PC-3 (cell line): Measurements from ENCODE around the gene GNPTG. TPM values are rescaled to one million over a fixed set of nuclear protein-coding genes. Genes with fewer than 3 reads are reported as not detected.

ENCODE experiments used
- ATAC-seq: fragments of 200-7000 bp; cut with Tn5 transposase; 2 replicates; pipeline ENCODE4 v1.9.1; 2020; ENCODE audit warnings: mild to moderate bottlenecking, moderate library complexity
- BruUV-seq: library from RNA; stranded (reverse); fragments of 400-500 nt; replicated peaks from 2 replicates; lab custom pipeline; 2021; lab: Mats Ljungman, UMichigan
- CTCF ChIA-PET: fragments of 300-600 bp; sonication (Branson Sonifier 250); formaldehyde crosslinking; loops from one replicate; lab custom pipeline; 2022; ENCODE audit warnings: antibody characterized with exemption; lab: Charles Lee
- POLR2A ChIA-PET: fragments of 300-600 bp; sonication (Branson Sonifier 250); formaldehyde crosslinking; loops from one replicate; lab custom pipeline; 2022; ENCODE audit warnings: antibody characterized with exemption; ENCODE audit not compliant: unreplicated experiment; lab: Charles Lee
- DNase-seq: peaks from one replicate; pipeline ENCODE4 v3.0.0-alpha.2; 2015
- H2AFZ ChIP-seq: fragments of 300-600 bp; sonication (generic); 2 replicates; pipeline ENCODE4 v1.6.0; 2016; ENCODE audit warnings: antibody characterized with exemption, low read length
- H3F3A ChIP-seq: fragments of 300-600 bp; sonication (generic); one replicate; pipeline ENCODE4 v1.6.0; 2017; ENCODE audit warnings: antibody characterized with exemption, low read length, control low read depth, mild to moderate bottlenecking; ENCODE audit not compliant: unreplicated experiment
- H3K27ac ChIP-seq: fragments of 300-600 bp; sonication (generic); 2 replicates; pipeline ENCODE4 v1.5.1; 2016; ENCODE audit warnings: mild to moderate bottlenecking, low read length
- H3K27me3 ChIP-seq: fragments of 300-600 bp; sonication (generic); 2 replicates; pipeline ENCODE4 v1.6.1; 2016; ENCODE audit warnings: low read length, mixed read lengths
- H3K36me3 ChIP-seq: fragments of 300-600 bp; sonication (generic); 2 replicates; pipeline ENCODE4 v1.6.1; 2016; ENCODE audit warnings: low read depth, mixed run types, low read length, mixed read lengths
- H3K4me1 ChIP-seq: fragments of 300-600 bp; sonication (generic); 2 replicates; pipeline ENCODE4 v1.5.1; 2016; ENCODE audit warnings: low read length; ENCODE audit not compliant: insufficient read depth
- H3K4me2 ChIP-seq: fragments of 300-600 bp; sonication (generic); 2 replicates; pipeline ENCODE4 v1.6.0; 2016; ENCODE audit warnings: low read length
- H3K4me3 ChIP-seq: fragments of 300-600 bp; sonication (generic); 2 replicates; pipeline ENCODE4 v1.5.1; 2016; ENCODE audit warnings: mild to moderate bottlenecking, low read length, mixed read lengths
- H3K79me2 ChIP-seq: fragments of 300-600 bp; sonication (generic); 2 replicates; pipeline ENCODE4 v1.6.1; 2017; ENCODE audit warnings: low read length, mixed read lengths
- H3K9ac ChIP-seq: fragments of 300-600 bp; sonication (generic); 2 replicates; pipeline ENCODE4 v1.6.0; 2016; ENCODE audit warnings: mild to moderate bottlenecking, low read length
- H3K9me2 ChIP-seq: fragments of 300-600 bp; sonication (generic); replicated peaks from 2 replicates; pipeline ENCODE4 v1.6.1; 2016; ENCODE audit warnings: mixed run types, low read length, mixed read lengths
- H3K9me3 ChIP-seq: fragments of 300-600 bp; sonication (generic); 2 replicates; pipeline ENCODE4 v1.6.1; 2016; ENCODE audit warnings: low read length, mixed read lengths
- H4K20me1 ChIP-seq: fragments of 300-600 bp; sonication (generic); 2 replicates; pipeline ENCODE4 v1.6.1; 2016; ENCODE audit warnings: low read length, mixed read lengths
- CTCF ChIP-seq: fragments of 300-600 bp; sonication (generic); conservative IDR thresholded peaks from 2 replicates; pipeline ENCODE4 v1.5.1; 2017; ENCODE audit warnings: antibody characterized with exemption, low read depth, mild to moderate bottlenecking, low read length
- EZH2 ChIP-seq: fragments of 300-600 bp; sonication (generic); IDR thresholded peaks from one replicate; pipeline ENCODE4 v1.6.1; 2017; ENCODE audit warnings: antibody characterized with exemption, mild to moderate bottlenecking, low read length; ENCODE audit not compliant: unreplicated experiment
- EZH2phosphoT487 ChIP-seq: fragments of 300-600 bp; sonication (generic); IDR thresholded peaks from 2 replicates; pipeline ENCODE4 v1.6.1; 2018; ENCODE audit warnings: mild to moderate bottlenecking, antibody characterized with exemption, low read length, borderline replicate concordance
- intact Hi-C: fragments of 100-400 bp; cut with micrococcal nuclease; formaldehyde crosslinking; loops from 2 replicates; pipeline ENCODE4 v1.9.0; 2023
- total RNA-seq: library from RNA; depleted of rRNA; stranded (reverse); fragments of >200 nt; gene quantifications from 2 replicates; pipeline ENCODE4 v1.2.3, GENCODE V29; 2014

GNPTG gene
- total RNA-seq, 1 experiment from 2014 or later = 36.3 TPM

DNA sequence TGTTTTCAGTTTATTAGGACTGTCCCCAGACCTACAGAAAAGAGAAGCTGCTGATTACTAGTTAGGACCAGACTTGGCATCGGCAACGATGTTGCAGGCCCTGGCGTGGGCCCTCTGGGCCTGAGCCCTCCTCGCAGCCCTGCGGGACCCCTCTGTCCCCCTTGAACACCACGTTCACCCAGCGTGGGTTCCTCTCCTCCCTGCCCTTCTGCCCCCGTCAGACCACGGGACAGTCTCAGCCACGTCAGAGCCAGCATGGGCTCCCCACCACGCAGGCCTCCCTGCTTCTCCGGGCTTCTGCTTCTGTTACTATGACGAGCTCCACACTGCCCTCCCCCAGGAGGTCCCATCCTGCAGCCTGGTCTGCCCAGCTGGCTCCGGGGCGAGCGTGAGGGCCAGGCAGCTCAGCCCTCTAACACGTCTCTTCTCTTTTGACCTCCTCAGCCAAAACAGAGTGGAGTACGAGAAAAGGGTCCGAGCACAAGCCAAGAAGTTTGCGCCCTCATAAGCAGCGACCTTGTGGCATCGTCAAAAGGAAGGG is 27.4 kb upstream of the GNPTG start:
- H3K4me3 ChIP-seq = no peak overlapping the region
- H2AFZ ChIP-seq = no peak overlapping the region
- H3K9me3 ChIP-seq = no peaks in the 10 kb centered on the region
- DNase-seq (no peak), ATAC-seq (no peak)
- no peaks in the 10 kb centered on the region for H3K9me2 ChIP-seq
- intact Hi-C loops = no loop called here
- no TSS peak for BruUV-seq
- ChIA-PET POLR2A (no interaction called here), CTCF (no interaction called here)
- peaks cover 3% of the 10 kb centered on the region; the same call in 1 of the 2 replicates for H3K36me3 ChIP-seq
- H3K9ac ChIP-seq = no peak overlapping the region
- no peaks in the 10 kb centered on the region for H3K27me3 ChIP-seq
- H4K20me1 ChIP-seq = no peaks in the 10 kb centered on the region
- H3K79me2 ChIP-seq = no peaks in the 10 kb centered on the region
- no peak overlapping the region for H3K27ac ChIP-seq
- H3F3A ChIP-seq = no peaks in the 10 kb centered on the region
- TF ChIP-seq EZH2phosphoT487 (no peak), CTCF (no peak), EZH2 (no peak)
- no peak overlapping the region for H3K4me2 ChIP-seq
- H3K4me1 ChIP-seq = no peaks in the 10 kb centered on the region

DNA sequence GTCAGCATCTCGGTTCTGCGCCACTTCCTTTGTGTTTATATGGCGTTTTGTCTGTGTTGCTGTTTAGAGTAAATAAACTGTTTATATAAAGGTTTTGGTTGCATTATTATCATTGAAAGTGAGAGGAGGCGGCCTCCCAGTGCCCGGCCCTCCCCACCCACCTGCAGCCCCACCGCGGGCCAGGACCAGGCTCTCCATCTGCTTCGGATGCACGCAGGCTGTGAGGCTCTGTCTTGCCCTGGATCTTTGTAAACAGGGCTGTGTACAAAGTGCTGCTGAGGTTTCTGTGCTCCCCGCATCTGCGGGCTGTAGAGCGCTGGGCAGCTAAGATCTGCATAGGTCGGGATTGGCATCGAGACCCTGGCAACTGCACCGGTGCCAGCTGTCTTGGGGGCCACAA is 26.5 kb upstream of the GNPTG start:
- no peaks in the 10 kb centered on the region for H4K20me1 ChIP-seq
- no peak overlapping the region for H3K4me2 ChIP-seq
- H3K9me3 ChIP-seq = no peaks in the 10 kb centered on the region
- H3K9me2 ChIP-seq = no peaks in the 10 kb centered on the region
- no peaks in the 10 kb centered on the region for H3K27me3 ChIP-seq
- no peak overlapping the region for H3K9ac ChIP-seq
- intact Hi-C loops = no loop called here
- H3K27ac ChIP-seq = no peak overlapping the region
- ATAC-seq (no peak), DNase-seq (no peak)
- H3K4me3 ChIP-seq = no peak overlapping the region
- no peaks in the 10 kb centered on the region for H3K36me3 ChIP-seq
- ChIA-PET POLR2A (no interaction called here), CTCF (no interaction called here)
- no TSS peak for BruUV-seq
- H2AFZ ChIP-seq = no peak overlapping the region
- no peaks in the 10 kb centered on the region for H3K4me1 ChIP-seq
- H3K79me2 ChIP-seq = no peaks in the 10 kb centered on the region
- TF ChIP-seq CTCF (no peak), EZH2 (no peak), EZH2phosphoT487 (no peak)
- no peaks in the 10 kb centered on the region for H3F3A ChIP-seq

DNA sequence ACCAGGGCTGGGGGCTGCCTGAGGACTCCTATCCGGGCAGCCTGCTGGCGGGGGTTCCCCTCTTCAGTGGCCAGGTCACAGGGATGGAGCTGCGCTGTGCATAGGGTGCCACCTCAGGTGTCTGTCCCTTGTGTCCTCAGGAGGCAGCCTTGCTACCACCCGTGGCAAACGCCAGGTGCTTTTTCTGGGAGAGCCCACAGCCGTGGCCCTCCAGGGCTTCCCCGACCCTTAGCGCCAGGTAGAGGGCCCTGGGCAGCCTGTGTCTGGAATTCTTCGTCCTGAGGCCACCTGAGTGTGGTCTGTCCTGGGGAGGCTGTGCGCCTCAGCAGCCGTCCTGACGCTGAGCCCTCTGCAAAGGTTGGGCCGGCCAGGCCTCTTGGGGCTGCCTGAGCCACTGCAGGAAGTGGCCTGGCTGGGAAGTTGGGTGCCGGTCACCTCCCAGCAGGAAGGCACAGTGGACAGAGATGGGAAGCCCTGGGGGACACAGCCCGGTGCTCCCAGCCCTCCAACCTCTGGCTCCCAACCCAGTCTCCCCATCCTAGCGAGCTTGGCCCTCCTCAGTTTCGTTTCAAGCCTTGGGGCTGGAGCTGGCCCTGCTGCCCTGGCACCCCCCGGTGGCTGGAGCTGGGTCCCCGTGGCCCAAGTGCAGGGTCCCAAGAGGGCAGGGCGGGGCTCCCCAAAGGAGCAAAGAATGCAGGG is 25.9 kb upstream of the GNPTG start:
- TF ChIP-seq EZH2 (no peak), EZH2phosphoT487 (no peak), CTCF (no peak)

More for the DNA sequence above, 25.9 kb upstream of the GNPTG start:
- Histone ChIP-seq H3F3A (no peaks in the 10 kb centered on the region), H3K4me1 (no peaks in the 10 kb centered on the region), H3K79me2 (no peaks in the 10 kb centered on the region), H3K9me2 (no peaks in the 10 kb centered on the region), H3K27me3 (no peaks in the 10 kb centered on the region), H3K9ac (no peak overlapping the region), H4K20me1 (no peaks in the 10 kb centered on the region), H3K4me3 (no peak overlapping the region), H3K36me3 (no peaks in the 10 kb centered on the region), H3K4me2 (no peak overlapping the region), H2AFZ (no peak overlapping the region), H3K9me3 (no peaks in the 10 kb centered on the region), H3K27ac (no peak overlapping the region)
- DNase-seq (no peak), ATAC-seq (no peak)
- CTCF ChIA-PET = no interaction called here
- intact Hi-C loops = no loop called here
- POLR2A ChIA-PET = no interaction called here
- no TSS peak for BruUV-seq
